Activated naive CD4-positive, alpha-beta T cell treated with anti-CD3 and anti-CD28 coated beads for 36 hours (primary cell): ENCODE measurements around the gene GPR132. TPM values are rescaled to one million over a fixed set of nuclear protein-coding genes. Genes with fewer than 3 reads are reported as not detected.

Experiments used
- CTCF ChIA-PET: fragments of 350-600 bp; sonication (Branson Sonifier 250); formaldehyde crosslinking; loops from one replicate; lab custom pipeline; 2021; ENCODE audit warnings: antibody characterized with exemption; lab: Charles Lee
- DNase-seq: peaks from one replicate; pipeline ENCODE4 v3.0.0-alpha.2; 2020
- H3K27ac Mint-ChIP-seq: one replicate; pipeline ENCODE4 v1.8.0; 2021; ENCODE audit warnings: mild to moderate bottlenecking, mixed read lengths
- H3K27me3 Mint-ChIP-seq: one replicate; pipeline ENCODE4 v1.8.0; 2021; ENCODE audit warnings: low read depth, mixed read lengths
- H3K36me3 Mint-ChIP-seq: one replicate; pipeline ENCODE4 v1.8.0; 2021; ENCODE audit warnings: low read depth, mixed read lengths
- H3K4me1 Mint-ChIP-seq: one replicate; pipeline ENCODE4 v1.8.0; 2021; ENCODE audit warnings: low read depth, mixed read lengths
- H3K4me3 Mint-ChIP-seq: one replicate; pipeline ENCODE4 v1.8.0; 2021; ENCODE audit warnings: mild to moderate bottlenecking, moderate library complexity, mixed read lengths
- H3K9me3 Mint-ChIP-seq: one replicate; pipeline ENCODE4 v1.8.0; 2021; ENCODE audit warnings: mixed read lengths
- intact Hi-C: fragments of 100-400 bp; cut with micrococcal nuclease; formaldehyde crosslinking; loops from one replicate; pipeline ENCODE4 v1.15.1; 2023
- total RNA-seq, 2 experiments: library from RNA; stranded (reverse); gene quantifications; one replicate each; pipeline ENCODE4 v1.2.3, GENCODE V29; 2021

The GPR132 gene
- total RNA-seq, 2 experiments from 2014 or later = 11.3 to 15.3 TPM

- intact Hi-C loops = loop anchor here (1.0 to 5.0 kb wide), 8 partner anchors 24 to 470 kb away; partner anchors contain the start of genes BRF1, CLBA1, GPR132 and TEDC1
- DNase-seq = peak; percentile 98
- Mint-ChIP-seq H3K36me3 (peaks cover 38% of the 10 kb centered on the region), H3K4me1 (peaks cover 71% of the 10 kb centered on the region), H3K27me3 (no peaks in the 10 kb centered on the region), H3K4me3 (peak within 1 kb of the TSS; percentile 98), H3K9me3 (no peaks in the 10 kb centered on the region), H3K27ac (peak within 1 kb of the TSS; percentile 87)
- CTCF ChIA-PET = interaction anchor here (1.0 to 1.6 kb wide), 3 partner anchors 24 to 46 kb away, joined by 3 to 14 read pairs (median 4); no protein-coding TSS in a partner anchor
Measured at GRCh38 chr14:105020815-105021655, 44.2 kb downstream of the GPR132 start, which contains the start of gene CDCA4. TSS of gene CDCA4 (minus strand) at chr14:105021083. CDS start at chr14:105011929, 9,154 bp downstream.

DNA sequence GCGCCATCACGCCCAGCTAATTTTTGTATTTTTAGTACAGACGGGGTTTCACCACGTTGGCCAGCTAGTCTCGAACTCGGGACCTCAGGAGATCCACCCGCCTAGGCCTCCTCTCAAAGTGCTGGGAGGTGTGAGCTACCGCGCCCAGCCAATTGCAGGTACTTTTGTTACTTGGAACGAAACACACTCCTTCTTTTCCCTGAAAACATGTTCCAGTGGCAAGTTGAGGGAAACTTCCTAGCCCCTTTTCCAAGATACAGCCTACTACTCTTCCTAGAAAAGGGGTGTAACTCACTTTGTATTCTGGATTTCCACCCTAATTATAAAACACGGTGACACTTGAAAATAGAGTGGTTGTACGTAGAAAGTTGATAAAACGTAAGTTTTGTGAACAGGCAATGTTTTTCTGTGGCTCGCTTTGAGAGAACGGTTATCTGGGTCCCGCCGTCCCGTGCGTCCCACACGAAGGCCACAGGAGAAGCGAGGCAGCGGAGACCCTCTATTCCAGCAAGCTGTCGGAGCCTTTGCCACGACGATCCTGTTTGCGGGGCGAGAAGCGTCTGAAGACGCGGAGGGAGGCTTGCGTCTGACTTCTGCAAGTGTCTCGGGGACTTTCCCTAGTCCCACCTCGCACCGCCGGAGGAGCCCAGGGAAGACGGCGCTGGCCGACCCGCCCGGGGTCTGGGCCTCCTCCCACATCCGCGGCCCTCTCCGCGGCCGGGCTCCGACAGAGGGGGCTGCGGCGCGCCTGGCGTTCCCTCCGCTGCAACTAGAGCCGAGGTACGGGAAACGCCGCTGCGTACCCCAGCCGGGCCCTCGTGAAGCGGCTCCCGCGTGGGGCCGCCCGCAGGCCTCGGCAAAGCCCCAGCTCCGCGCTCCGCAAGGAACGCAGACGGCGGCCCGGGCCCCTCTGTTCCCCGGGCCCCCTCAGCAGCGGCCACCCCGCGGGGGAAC, 45.1 kb downstream of the GPR132 start:
- Mint-ChIP-seq H3K27me3 (no peaks in the 10 kb centered on the region), H3K4me1 (peaks cover 71% of the 10 kb centered on the region), H3K9me3 (no peaks in the 10 kb centered on the region), H3K36me3 (peaks cover 42% of the 10 kb centered on the region), H3K27ac (peak overlapping the region; percentile 79), H3K4me3 (peak overlapping the region; percentile 90)
- intact Hi-C loops = loop anchor here (2.0 to 5.0 kb wide), 3 partner anchors 43 to 281 kb away; partner anchors contain the start of gene BRF1
- peak; percentile 66 for DNase-seq
- CTCF ChIA-PET = interaction anchor here (0.6 to 2.8 kb wide), 6 partner anchors 13 to 46 kb away, joined by 3 to 21 read pairs (median 4); no protein-coding TSS in a partner anchor

GRCh38 chr14:105018414-105018813, 46.8 kb downstream of the GPR132 start:
- CTCF ChIA-PET = interaction anchor here (0.7 to 2.8 kb wide), 4 partner anchors 27 to 68 kb away, joined by 3 to 21 read pairs (median 4); partner anchors contain the start of gene GPR132
- no peaks in the 10 kb centered on the region for H3K9me3 Mint-ChIP-seq
- H3K4me1 Mint-ChIP-seq = peaks cover 66% of the 10 kb centered on the region
- DNase-seq = no peak
- H3K27me3 Mint-ChIP-seq = no peaks in the 10 kb centered on the region
- intact Hi-C loops = no loop called here
- H3K27ac Mint-ChIP-seq = no peak overlapping the region
- H3K4me3 Mint-ChIP-seq = peak overlapping the region; percentile 90
- peaks cover 42% of the 10 kb centered on the region for H3K36me3 Mint-ChIP-seq

DNA sequence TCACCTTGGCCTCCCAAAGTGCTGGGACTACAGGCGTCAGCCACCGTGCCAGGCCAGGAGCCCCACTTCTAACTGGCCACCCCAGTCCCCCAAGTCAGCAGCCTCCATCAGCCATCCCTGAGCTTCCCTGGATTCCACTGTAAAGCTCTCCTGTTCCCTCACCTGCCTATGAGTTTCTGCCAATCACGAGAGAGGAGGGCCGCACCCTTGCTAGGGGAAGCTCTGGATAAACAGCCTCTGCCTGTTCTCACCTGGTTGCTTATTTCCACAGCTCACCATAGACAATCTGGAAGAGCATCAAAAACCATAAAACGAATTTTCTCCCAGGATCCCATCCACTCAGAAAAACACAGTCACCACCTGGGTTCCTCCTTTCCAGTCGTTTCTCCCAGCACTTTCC, 49.3 kb downstream of the GPR132 start:
- intact Hi-C loops = no loop called here
- H3K36me3 Mint-ChIP-seq = peaks cover 50% of the 10 kb centered on the region
- H3K4me1 Mint-ChIP-seq = peaks cover 51% of the 10 kb centered on the region
- H3K9me3 Mint-ChIP-seq = no peaks in the 10 kb centered on the region
- H3K4me3 Mint-ChIP-seq = no peak overlapping the region
- DNase-seq = no peak
- H3K27me3 Mint-ChIP-seq = no peaks in the 10 kb centered on the region
- no peak overlapping the region for H3K27ac Mint-ChIP-seq
- CTCF ChIA-PET = interaction anchor here (1.2 kb wide), 1 partner anchor 41 kb away, joined by 3 read pairs; no protein-coding TSS in a partner anchor

DNA sequence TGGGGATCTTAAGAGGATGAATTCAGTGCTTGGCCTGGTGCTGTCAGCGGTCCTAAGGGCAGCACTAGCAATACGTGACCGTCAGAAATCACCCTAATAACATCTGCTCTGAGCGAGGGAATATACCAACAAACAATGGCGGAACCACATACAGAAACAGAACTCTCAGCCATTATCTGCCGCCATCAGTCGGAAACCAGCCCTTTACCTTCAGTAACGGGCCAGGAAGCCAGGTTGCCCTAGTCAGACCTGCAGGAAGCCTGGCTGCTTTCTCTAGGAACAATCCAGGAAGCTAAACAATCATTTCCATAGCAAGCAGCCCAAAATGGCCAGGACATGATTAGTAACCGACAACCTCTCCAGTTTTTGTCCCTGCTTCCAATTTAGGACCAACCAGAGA, 50.0 kb downstream of the GPR132 start:
- Mint-ChIP-seq H3K4me3 (no peak overlapping the region), H3K27ac (no peak overlapping the region), H3K4me1 (peaks cover 50% of the 10 kb centered on the region), H3K27me3 (no peaks in the 10 kb centered on the region), H3K9me3 (no peaks in the 10 kb centered on the region), H3K36me3 (peaks cover 52% of the 10 kb centered on the region)
- DNase-seq = no peak
- CTCF ChIA-PET = interaction anchor here (1.2 to 1.3 kb wide), 2 partner anchors 39 to 40 kb away, joined by 3 to 4 read pairs; no protein-coding TSS in a partner anchor
- intact Hi-C loops = no loop called here

DNA sequence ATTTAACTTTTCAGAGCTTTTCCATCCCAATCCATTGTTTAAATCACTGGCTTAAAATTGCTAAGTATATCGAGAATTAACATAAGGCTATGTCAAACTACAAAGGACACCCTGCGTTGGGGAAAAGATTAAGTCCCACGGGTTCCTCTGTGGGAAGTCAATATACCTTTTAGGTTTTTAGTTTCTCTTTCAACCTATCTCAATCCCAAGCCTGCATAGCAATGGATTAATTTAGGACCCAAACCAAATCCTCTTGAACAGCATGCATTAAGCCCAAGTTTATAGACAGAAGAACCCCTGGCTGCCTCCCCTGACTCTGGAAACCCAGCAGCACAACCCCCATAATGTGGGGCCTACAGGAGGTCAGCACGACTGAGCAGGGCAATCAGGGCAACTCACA, 50.6 kb downstream of the GPR132 start:
- peaks cover 46% of the 10 kb centered on the region for H3K4me1 Mint-ChIP-seq
- CTCF ChIA-PET = interaction anchor here (1.3 kb wide), 1 partner anchor 38 kb away, joined by 4 read pairs; no protein-coding TSS in a partner anchor
- H3K36me3 Mint-ChIP-seq = peaks cover 49% of the 10 kb centered on the region
- DNase-seq = no peak
- H3K27ac Mint-ChIP-seq = no peak overlapping the region
- H3K27me3 Mint-ChIP-seq = no peaks in the 10 kb centered on the region
- intact Hi-C loops = loop anchor here (5.0 kb wide), 1 partner anchor 33 kb away; no protein-coding TSS in a partner anchor
- H3K9me3 Mint-ChIP-seq = no peaks in the 10 kb centered on the region
- no peak overlapping the region for H3K4me3 Mint-ChIP-seq

GRCh38 chr14:105014032-105014431, 51.2 kb downstream of the GPR132 start:
- Mint-ChIP-seq H3K27ac (no peak overlapping the region), H3K36me3 (peaks cover 47% of the 10 kb centered on the region), H3K27me3 (no peaks in the 10 kb centered on the region), H3K4me1 (peaks cover 40% of the 10 kb centered on the region), H3K4me3 (no peak overlapping the region), H3K9me3 (no peaks in the 10 kb centered on the region)
- intact Hi-C loops = loop anchor here (5.0 kb wide), 1 partner anchor 33 kb away; no protein-coding TSS in a partner anchor
- CTCF ChIA-PET = interaction anchor here (1.3 kb wide), 1 partner anchor 37 kb away, joined by 4 read pairs; no protein-coding TSS in a partner anchor
- no peak for DNase-seq

GRCh38 chr14:105013150-105013785, 52.0 kb downstream of the GPR132 start:
- intact Hi-C loops = loop anchor here (5.0 kb wide), 1 partner anchor 34 kb away; no protein-coding TSS in a partner anchor
- peaks cover 41% of the 10 kb centered on the region for H3K36me3 Mint-ChIP-seq
- no peaks in the 10 kb centered on the region for H3K27me3 Mint-ChIP-seq
- peaks cover 33% of the 10 kb centered on the region for H3K4me1 Mint-ChIP-seq
- CTCF ChIA-PET = no interaction called here
- no peak overlapping the region for H3K27ac Mint-ChIP-seq
- DNase-seq = no peak
- H3K9me3 Mint-ChIP-seq = no peaks in the 10 kb centered on the region
- no peak overlapping the region for H3K4me3 Mint-ChIP-seq

- CTCF ChIA-PET = interaction anchor here (0.7 kb wide), 1 partner anchor 19 kb away, joined by 4 read pairs; no protein-coding TSS in a partner anchor
- Mint-ChIP-seq H3K27ac (no peak overlapping the region), H3K4me1 (peaks cover 26% of the 10 kb centered on the region), H3K9me3 (no peaks in the 10 kb centered on the region), H3K36me3 (peaks cover 37% of the 10 kb centered on the region), H3K27me3 (no peaks in the 10 kb centered on the region), H3K4me3 (no peak overlapping the region)
- intact Hi-C loops = loop anchor here (5.0 kb wide), 1 partner anchor 35 kb away; no protein-coding TSS in a partner anchor
- no peak for DNase-seq
Measured at GRCh38 chr14:105012171-105012985, 52.9 kb downstream of the GPR132 start.

DNA sequence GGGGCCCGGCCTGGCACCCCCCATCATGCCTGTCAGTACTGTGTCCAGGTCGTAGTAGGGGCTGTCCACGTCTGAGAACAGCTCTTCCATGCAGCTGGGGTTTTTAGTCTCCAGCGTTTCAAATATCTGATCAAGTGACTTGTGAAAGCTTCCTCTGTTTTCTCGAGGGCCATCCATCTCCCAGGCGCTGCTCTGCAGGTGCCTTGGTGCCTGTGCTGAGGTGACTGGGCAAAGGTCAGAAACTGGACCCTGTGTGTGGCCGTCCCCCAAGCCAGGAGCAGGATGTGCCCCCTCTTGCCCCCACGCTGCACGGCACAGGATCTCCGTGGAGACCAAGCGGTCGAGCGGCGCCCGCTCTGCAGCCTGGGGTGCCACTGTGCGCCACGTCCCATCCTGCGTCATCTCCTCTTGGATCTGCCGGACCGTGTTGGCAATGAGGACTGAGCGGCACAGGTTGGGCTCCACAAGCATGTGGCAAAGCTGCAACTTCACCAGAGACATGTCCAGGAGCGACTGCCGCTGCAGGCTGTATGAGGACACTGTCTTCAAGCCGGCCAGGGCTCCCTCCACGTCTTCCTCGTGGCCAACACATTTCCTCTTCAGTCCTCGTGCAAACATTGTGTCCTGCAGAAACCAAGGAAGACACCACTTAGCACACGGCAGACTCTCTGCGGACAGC, 53.8 kb downstream of the GPR132 start:
- CTCF ChIA-PET = interaction anchor here (0.7 to 1.2 kb wide), 3 partner anchors 18 to 59 kb away, joined by 3 to 4 read pairs (median 4); no protein-coding TSS in a partner anchor
- Mint-ChIP-seq H3K27ac (no peak overlapping the region), H3K9me3 (no peaks in the 10 kb centered on the region), H3K36me3 (peaks cover 30% of the 10 kb centered on the region), H3K27me3 (no peaks in the 10 kb centered on the region), H3K4me1 (peaks cover 20% of the 10 kb centered on the region), H3K4me3 (no peak overlapping the region)
- DNase-seq = no peak
- intact Hi-C loops = loop anchor here (5.0 kb wide), 1 partner anchor 36 kb away; no protein-coding TSS in a partner anchor
